Hindlimb muscle (tissue), 1 donor: ENCODE results near the gene ANGPTL4. TPM values are rescaled to one million over a fixed set of nuclear protein-coding genes. Genes with fewer than 3 reads are reported as not detected.
"Not testable (repeated sequence)": the region's sequence is repeated elsewhere in the genome, so short reads cannot be mapped to it uniquely, and the experiment has no call there.

Experiments
- DNase-seq: peaks from one replicate; pipeline ENCODE4 v3.0.0-alpha.2; 2013
- polyA plus RNA-seq: library from polyadenylated mRNA; unstranded; fragments of 120-200 nt; gene quantifications from one replicate; pipeline ENCODE4 v1.2.1, GENCODE V29; 2013; ENCODE audit not compliant: insufficient read length

Gene ANGPTL4
- polyA plus RNA-seq, result 3.6 TPM

- DNase-seq, result peak; percentile 58
Measured at GRCh38 chr19:8363803-8364771, at the start of gene ANGPTL4. Gene ANGPTL4, plus strand, starts transcription at chr19:8364155. Its CDS starts 167 bp downstream, at chr19:8364322.

DNA sequence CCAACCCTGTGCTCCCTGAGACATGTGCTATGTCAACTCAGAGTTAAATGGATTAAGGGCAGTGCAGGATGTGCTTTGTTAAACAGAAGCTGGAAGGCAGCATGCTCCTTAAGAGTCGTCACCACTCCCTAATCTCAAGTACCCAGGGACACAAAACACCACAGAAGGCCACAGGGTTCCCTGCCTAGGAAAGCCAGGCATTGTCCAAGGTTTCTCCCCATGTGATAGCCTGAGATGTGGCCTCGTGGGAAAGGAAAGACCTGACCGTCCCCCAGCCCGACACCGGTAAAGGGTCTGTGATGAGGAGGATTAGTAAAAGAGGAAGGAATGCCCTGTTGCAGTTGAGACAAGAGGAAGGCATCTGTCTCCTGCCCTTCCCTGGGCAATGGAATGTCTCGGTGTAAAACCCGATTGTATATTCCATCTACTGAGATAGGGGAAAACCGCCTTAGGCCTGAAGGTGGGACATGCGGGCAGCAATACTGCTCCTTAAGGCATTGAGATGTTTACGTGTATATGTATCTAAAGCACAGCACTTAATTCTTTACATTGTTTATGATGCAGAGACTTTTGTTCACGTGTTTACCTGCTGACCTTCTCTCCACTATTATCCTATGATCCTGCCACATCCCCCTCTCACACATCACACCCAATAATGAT, 48.8 kb upstream of the ANGPTL4 start:
- DNase-seq, result not testable (repeated sequence)

DNA sequence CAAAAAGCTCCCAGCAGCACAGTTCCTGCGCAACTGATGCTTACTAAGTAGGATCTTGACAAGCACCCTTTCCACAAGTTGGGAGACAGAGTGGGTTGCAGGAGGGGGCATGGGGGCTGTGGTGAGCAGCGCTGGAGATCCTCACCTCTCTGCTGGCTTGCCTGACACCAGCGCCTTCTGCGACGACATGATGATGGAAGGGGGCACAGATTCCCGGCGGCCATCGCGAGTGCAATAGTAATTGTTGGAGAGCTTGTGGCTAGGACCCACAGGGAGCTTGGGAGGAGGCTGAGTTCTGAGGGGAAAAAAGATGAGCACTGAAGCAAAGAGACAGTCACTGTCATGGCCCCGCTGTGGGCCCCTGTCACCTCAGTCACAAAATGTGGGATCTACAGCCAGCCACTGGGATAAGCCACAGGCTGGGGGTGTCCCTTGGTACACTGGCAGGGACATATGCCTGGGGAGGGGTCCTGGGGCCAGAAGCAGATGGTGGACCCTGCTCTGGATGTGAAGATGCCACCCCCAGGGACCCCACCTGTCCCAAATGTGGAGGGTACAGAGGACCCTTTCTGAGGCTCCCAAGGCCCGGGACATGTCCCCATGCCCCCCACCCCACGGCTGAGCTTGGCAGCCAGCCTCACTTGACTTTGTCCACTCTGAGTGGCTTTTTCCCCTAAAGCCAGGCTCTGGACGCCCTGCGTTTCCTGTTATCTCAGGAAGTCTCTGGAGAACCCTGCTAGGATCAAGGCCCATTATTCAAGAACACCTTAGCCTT, 47.4 kb upstream of the ANGPTL4 start:
- no peak for DNase-seq

DNA sequence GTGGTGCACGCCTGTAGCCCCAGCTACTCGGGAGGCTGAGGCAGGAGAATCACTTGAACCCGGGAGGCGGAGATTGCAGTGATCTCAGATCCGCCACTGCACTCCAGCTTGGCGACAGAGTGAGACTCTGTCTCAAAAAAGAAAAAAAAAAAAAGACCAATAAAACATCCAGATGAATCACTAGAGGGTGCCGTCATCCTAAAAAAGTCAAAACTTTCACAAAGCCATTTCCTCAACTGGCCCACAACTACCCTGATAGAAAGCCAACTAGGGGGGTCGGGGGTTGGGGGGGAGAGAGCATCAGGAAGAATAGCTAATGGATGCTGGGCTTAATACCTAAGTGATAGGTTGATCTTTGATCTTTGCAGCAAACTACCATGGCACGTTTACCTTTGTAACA, 45.1 kb upstream of the ANGPTL4 start:
- DNase-seq, result not testable (repeated sequence)

GRCh38 chr19:8319807-8320520, 44.0 kb upstream of the ANGPTL4 start:
- no peak for DNase-seq

DNA sequence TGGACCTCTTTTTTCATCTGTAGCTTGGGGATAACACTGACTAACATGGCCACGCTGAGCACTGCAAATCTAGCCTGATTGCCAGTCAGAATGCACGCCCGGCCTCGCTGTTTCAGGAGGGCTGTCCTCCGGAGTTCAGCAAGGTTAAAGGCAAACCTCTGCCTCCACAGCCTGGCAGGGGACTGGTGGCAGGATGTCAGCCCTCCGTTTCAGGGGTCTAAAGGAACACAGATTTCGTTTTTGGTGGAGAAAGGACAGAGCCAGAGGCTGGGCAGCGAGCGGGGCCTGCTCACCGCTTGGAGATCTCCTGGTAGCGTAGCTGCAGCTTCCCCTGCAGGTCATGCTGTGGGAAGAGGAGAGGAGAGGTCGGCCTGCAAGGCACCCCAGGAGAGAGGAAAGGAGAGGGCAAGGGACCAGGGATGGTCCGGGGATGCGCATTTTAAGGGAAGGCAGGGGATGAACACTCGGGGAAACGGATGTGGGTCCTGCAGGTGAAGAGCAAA, 43.3 kb upstream of the ANGPTL4 start:
- no peak for DNase-seq

DNA sequence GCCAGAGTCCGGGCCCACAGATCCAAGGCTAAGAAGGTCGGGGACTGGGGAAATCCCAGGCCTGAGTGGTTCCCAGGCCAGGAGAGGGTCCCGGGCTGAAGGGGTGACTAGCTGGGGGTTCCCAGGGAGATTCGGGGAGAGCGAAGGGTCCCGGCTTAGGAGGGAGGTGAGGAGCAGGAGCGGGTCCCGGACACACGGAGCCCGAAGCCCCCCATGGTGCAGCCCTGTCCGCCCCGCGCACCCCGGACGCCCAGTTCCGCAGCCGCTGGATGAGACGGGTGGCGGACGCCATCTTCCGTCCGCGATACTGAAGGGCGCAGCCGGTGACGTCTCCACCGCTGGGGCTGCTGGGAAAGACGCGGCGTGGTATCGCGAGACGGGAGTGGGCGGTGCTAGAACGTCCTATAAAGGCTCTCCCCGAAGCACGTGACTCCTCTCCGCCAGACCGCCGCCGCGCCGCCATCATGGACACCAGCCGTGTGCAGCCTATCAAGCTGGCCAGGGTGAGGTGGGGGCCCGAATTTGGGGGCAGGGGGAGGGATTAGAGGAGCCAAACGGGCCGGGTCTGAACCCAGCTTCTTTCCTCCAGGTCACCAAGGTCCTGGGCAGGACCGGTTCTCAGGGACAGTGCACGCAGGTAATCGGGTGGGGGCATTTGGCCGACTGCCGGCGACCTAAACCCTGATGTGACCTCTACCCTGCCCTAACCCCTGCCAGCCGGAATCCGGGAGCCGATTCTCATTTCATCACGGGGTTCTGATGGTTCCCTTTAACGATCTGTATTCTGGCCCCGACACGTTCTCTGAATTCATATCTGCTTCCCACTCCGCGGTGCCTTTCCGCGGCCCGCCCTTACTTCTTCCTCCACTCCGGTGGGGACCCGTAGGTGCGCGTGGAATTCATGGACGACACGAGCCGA, 42.6 kb upstream of the ANGPTL4 start, which contains the start of the genes NDUFA7 and RPS28:
Gene NDUFA7 (minus strand): TSS at position 309 of the 919 bp plus-strand sequence. CDS start 17 bp downstream, at position 292.
Gene RPS28 (plus strand): TSS at position 430 of the 919 bp plus-strand sequence. CDS start 35 bp downstream, at position 465.
- DNase-seq, result peak; percentile 98

GRCh38 chr19:8321986-8322637, 41.8 kb upstream of the ANGPTL4 start:
- no peak for DNase-seq

DNA sequence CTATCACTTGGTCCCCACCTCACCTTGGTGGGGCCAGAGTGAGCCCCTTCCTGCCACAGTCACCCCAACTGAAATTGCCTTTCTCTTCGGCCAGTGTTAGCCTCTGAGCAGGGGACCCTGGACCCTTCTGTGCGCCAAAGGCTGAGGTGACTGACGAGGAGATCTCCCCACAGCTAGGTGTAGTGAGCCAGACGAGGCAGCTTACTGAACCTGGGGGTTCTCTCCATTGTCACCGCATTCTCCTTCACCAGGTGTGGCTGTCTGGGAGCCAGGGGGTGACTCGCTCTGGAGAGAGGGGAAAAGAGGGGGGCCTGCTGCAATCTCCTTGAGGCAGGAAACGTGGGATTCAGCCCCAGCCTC, 41.3 kb upstream of the ANGPTL4 start:
- DNase-seq, result no peak

DNA sequence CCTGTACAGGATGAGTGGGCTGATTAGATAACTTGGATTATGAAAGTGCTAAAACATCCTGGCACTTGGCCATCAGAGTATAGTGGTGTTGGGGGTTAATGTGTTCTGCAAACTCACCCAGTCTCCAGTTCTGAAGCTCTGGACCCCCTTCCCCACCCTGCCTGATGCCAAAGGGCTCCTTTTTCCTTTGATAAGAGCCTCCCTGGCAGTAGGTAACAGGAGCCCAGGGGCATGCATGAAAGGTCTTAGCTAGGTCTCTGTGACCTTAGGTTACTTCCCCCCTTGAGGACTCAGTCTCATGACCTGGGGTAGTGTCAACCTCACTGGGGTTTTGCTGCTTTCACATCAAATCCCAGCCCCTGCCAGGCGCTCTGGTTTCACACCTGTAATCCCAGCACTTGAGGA, 40.2 kb upstream of the ANGPTL4 start:
- no peak for DNase-seq

- no peak for DNase-seq
Measured at GRCh38 chr19:8324186-8325050, 39.5 kb upstream of the ANGPTL4 start.

- DNase-seq, result no peak
Measured at GRCh38 chr19:8325454-8325853, 38.5 kb upstream of the ANGPTL4 start.

DNA sequence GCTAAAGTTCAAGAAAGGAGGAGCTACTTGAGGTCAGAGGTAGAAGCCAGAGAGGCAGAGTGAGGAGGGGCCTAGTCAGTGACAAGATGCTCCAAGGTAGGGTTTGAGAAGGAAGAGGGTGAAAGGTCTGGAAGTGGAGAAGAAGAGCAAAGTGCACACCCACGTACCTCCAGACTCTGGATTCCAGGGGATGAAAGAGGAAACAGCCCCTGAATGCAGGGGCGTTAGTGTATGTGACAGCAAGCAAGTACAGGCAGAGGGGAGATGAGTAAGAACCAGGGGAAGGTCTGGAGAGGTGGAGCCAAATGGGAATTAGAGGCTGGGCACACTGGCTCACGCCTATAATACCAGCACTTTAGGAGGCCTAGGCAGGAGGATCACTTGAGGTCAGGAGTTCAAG, 34.0 kb upstream of the ANGPTL4 start:
- DNase-seq, result no peak

DNA sequence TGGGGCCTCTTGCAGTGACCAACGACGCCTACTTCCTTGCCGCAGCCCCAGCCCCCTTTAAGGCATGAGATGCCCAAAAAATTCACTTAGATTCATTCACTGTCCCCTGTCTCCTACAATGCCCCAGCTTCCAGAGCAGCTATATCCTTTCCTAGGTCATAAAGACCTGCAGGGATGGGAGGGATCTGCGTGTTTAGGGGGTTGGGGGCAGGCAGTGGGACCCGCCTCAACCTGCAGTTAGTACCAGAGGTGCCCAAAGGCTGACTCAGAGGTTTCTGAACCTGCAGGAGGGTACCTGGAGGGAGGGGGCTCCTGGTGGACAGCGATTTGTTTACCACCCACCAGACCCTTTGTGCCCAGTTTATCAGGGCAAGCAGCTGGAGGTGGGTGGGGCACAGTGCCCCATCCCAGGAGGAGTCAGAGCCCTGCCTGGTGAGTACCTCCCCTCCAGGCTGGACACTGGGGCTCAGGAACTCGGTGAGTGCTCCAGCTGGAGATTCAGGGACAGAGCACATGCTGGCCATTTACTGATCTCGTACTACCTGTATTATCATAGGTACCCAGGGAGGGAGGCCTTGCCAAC, 32.6 kb upstream of the ANGPTL4 start:
- DNase-seq, result no peak

- DNase-seq, result no peak
Measured at GRCh38 chr19:8332976-8333766, 30.8 kb upstream of the ANGPTL4 start.

DNA sequence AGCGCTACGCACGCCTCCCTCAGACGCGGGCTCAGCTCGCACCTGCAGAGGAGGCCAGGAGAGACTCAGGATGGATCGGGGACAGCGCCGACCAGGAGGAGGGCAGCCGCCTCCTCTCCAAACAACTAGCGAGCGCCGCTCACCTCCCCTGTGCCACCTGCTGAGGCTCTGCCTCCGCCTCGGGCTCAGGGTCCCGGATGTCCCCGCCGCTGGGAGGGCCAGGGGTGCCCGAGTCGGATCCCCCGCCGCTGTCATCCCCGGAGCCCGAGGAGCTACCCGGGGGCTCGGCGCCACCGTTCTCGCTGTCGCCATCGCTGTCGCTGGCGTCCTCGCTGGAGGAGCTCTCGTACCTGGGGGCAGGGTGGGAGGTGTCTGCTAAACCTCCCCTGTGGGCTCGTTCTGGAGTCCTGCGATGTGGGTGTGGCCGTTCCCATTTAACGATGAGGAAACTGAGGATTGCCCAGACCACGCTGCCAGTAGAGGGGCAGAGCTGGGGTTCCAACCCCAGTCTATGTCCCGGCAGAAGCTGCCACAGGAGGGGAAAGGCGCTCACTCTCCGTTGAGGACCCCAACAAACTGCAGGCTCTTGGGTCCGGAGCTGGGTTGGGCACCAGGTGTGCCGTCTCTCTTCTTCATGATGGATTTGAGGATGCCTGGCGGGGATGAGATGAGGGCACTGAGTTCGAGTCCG, 30.0 kb upstream of the ANGPTL4 start:
- DNase-seq, result no peak
